ENCODE measurements around the gene RAB26.
"Not testable (repeated sequence)": the region's sequence is repeated elsewhere in the genome, so short reads cannot be mapped to it uniquely, and the experiment has no call there.

The RAB26 gene

GRCh38 chr16:2196162-2196980 is 47.9 kb downstream of the RAB26 start, which contains the start of gene CASKIN1:
Gene CASKIN1, minus strand, starts transcription at chr16:2196605. Its CDS starts 173 bp downstream, at chr16:2196432.
- no peak for DNase-seq

- no peak for DNase-seq
These were observed 48.6 kb downstream of the RAB26 start for GRCh38 chr16:2196981-2197511.

GRCh38 chr16:2197765-2198164 is 49.3 kb downstream of the RAB26 start:
- no peak for DNase-seq

DNA sequence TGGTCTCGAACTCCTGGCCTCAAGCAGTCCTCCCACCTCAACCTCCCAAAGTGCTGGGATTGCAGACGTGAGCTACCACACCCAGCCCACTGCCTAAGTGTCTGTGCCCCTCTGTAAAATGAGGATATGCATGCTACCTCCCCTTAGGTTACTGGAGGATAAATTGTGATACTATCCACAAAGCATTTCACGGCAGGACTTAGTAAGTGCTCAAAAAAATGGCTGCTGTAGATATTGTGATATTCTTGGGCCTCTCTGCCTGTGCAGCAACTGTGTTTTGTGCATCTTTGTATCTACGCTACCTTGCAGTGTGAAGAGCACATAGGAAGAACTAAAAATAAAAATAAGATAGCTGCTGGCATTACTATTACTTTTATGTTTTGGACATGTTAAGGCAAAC is 49.9 kb downstream of the RAB26 start:
- no peak for DNase-seq

DNA sequence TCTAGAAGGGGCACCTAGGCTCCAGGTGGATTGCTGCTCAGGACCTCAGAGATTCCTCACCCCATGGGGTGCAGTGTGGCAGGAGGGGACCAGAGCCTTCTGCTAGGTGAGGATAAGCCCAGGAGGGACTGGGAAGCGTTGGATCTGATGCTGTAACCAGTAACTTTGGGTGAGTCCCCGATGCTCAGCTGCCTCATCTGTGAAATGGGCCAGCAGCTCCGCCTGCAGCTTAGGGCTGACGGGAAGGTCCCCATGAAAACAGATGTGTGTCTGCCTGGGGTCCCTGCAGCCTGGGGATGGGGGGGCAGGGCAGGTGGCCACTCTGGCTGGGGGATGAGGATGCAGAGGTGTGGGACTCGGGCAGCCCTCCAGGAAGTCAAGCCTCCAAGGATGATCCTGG is 50.7 kb downstream of the RAB26 start:
- no peak for DNase-seq

GRCh38 chr16:2199621-2200139 is 51.3 kb downstream of the RAB26 start:
- DNase-seq = no peak

GRCh38 chr16:2200313-2200712 is 51.9 kb downstream of the RAB26 start:
- no peak for DNase-seq

DNA sequence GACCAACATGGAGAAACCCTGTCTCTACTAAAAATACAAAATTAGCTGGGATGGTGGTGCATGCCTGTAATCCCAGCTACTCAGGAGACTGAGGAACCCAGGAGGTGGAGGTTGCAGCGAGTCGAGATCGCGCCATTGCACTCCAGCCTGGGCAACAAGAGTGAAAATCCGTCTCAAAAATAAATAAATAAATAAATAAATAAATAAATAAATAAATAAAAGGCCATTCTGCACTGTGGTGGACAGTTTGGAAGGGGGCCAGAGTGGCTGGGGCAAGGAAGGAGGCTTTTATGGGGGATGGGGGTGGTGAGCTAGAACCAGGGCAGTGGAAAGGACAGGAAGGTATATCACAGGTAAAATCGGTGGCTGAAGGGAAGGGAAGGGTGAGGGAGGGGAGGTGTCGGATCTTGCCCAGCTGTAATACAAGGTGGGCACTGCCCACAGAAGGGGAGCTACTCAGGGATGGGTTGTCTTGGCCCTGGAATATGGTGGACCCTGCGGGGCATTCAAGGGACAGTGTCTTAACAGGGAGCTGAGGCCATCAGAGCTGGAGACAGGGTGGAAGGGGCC is 54.8 kb downstream of the RAB26 start:
- not testable (repeated sequence) for DNase-seq
